Ascending aorta (tissue), 2 donors: ENCODE data around the gene SAMD4B. TPM values are rescaled to one million over a fixed set of nuclear protein-coding genes. Genes with fewer than 3 reads are reported as not detected.

Experiments used
- DNase-seq, 2 donors: peaks; one replicate each; pipeline ENCODE4 v3.0.0-alpha.2; 2019; ENCODE audit warnings: low spot score in 2 of 2
- H3K27ac ChIP-seq, 2 donors: fragments of 200-600 bp; sonication (generic); one replicate each; pipeline ENCODE4 v1.5.1; 2016 to 2017; ENCODE audit warnings: mild to moderate bottlenecking in 1 of 2
- H3K27me3 ChIP-seq: fragments of 200-600 bp; sonication (generic); one replicate; pipeline ENCODE4 v1.5.1; 2017
- H3K36me3 ChIP-seq, 2 donors: fragments of 200-600 bp; sonication (generic); one replicate each; pipeline ENCODE4 v1.5.1; 2016
- H3K4me1 ChIP-seq, 2 donors: fragments of 200-600 bp; sonication (generic); one replicate each; pipeline ENCODE4 v1.5.1; 2016 to 2017; ENCODE audit warnings: mild to moderate bottlenecking in 1 of 2
- H3K4me3 ChIP-seq, 2 donors: fragments of 200-600 bp; sonication (generic); one replicate each; pipeline ENCODE4 v1.5.1; 2016 to 2017; ENCODE audit warnings: mild to moderate bottlenecking in 1 of 2
- H3K9me3 ChIP-seq, 2 donors: fragments of 200-600 bp; sonication (generic); one replicate each; pipeline ENCODE4 v1.5.1; 2016
- CTCF ChIP-seq, 3 experiments: fragments of 200-600 bp in 2 of 3; fragments of 450-650 bp in 1 of 3; sonication (generic) in 2 of 3; IDR thresholded peaks; one replicate each; pipeline ENCODE4 v1.5.1; 2016 to 2019; ENCODE audit warnings: antibody characterized with exemption in 3 of 3, mild to moderate bottlenecking in 1 of 3, moderate library complexity in 1 of 3
- intact Hi-C: fragments of 100-400 bp; cut with DNase I; formaldehyde crosslinking; loops from one replicate; pipeline ENCODE4 v1.15.1; 2023
- total RNA-seq: library from RNA; depleted of rRNA; stranded (reverse); fragments of >200 nt; gene quantifications from one replicate; pipeline ENCODE4 v1.1.0, GENCODE V29; 2016

Gene SAMD4B
- total RNA-seq, 1 donor from 2014 or later, result 358 TPM

GRCh38 chr19:39351537-39352064 lies 9.4 kb downstream of the SAMD4B start:
- intact Hi-C loops, result no loop called here
- Histone ChIP-seq H3K27me3 (no peaks in the 10 kb centered on the region), H3K4me1 (no peaks in the 10 kb centered on the region), H3K9me3 (no peaks in the 10 kb centered on the region), H3K27ac (peak overlapping the region in 1 of 2 donors; percentile 19), H3K4me3 (no peak overlapping the region), H3K36me3 (peaks cover 32 to 58% of the 10 kb centered on the region in 2 donors)
- TF ChIP-seq CTCF (IDR thresholded peaks at IDR 0.05), result no peak
- no peak for DNase-seq

- intact Hi-C loops, result no loop called here
- H3K27ac ChIP-seq, result no peak overlapping the region
- DNase-seq, result no peak
- no peak for TF ChIP-seq CTCF (IDR thresholded peaks at IDR 0.05)
- H3K4me3 ChIP-seq, result no peak overlapping the region
- no peaks in the 10 kb centered on the region for H3K9me3 ChIP-seq
- H3K4me1 ChIP-seq, result no peaks in the 10 kb centered on the region
- H3K27me3 ChIP-seq, result no peaks in the 10 kb centered on the region
- peaks cover 42 to 68% of the 10 kb centered on the region in 2 donors for H3K36me3 ChIP-seq
Measured at GRCh38 chr19:39352381-39353255, 10.4 kb downstream of the SAMD4B start.

GRCh38 chr19:39355253-39355652 lies 13.0 kb downstream of the SAMD4B start:
- intact Hi-C loops, result no loop called here
- DNase-seq, result no peak
- no peaks in the 10 kb centered on the region for H3K27me3 ChIP-seq
- no peak for TF ChIP-seq CTCF (IDR thresholded peaks at IDR 0.05)
- peaks cover 66 to 80% of the 10 kb centered on the region in 2 donors for H3K36me3 ChIP-seq
- H3K27ac ChIP-seq, result no peak overlapping the region
- no peak overlapping the region for H3K4me3 ChIP-seq
- no peaks in the 10 kb centered on the region for H3K4me1 ChIP-seq
- H3K9me3 ChIP-seq, result no peaks in the 10 kb centered on the region

GRCh38 chr19:39356073-39356472 lies 13.9 kb downstream of the SAMD4B start:
- H3K9me3 ChIP-seq, result no peaks in the 10 kb centered on the region
- no peak for TF ChIP-seq CTCF (IDR thresholded peaks at IDR 0.05)
- H3K27me3 ChIP-seq, result no peaks in the 10 kb centered on the region
- H3K4me1 ChIP-seq, result no peaks in the 10 kb centered on the region
- DNase-seq, result no peak
- no peak overlapping the region for H3K4me3 ChIP-seq
- H3K27ac ChIP-seq, result no peak overlapping the region
- intact Hi-C loops, result no loop called here
- peaks cover 73 to 86% of the 10 kb centered on the region in 2 donors for H3K36me3 ChIP-seq

- DNase-seq, result no peak
- H3K9me3 ChIP-seq, result no peaks in the 10 kb centered on the region
- H3K4me1 ChIP-seq, result no peaks in the 10 kb centered on the region
- no peak overlapping the region for H3K4me3 ChIP-seq
- intact Hi-C loops, result no loop called here
- no peaks in the 10 kb centered on the region for H3K27me3 ChIP-seq
- H3K36me3 ChIP-seq, result peaks cover 79 to 86% of the 10 kb centered on the region in 2 donors
- no peak for TF ChIP-seq CTCF (IDR thresholded peaks at IDR 0.05)
- no peak overlapping the region for H3K27ac ChIP-seq
Measured at GRCh38 chr19:39356647-39357046, 14.4 kb downstream of the SAMD4B start.
